Stomach (tissue), 4 donors: ENCODE data around the gene ZC3HAV1.

Experiments
- CTCF ChIP-seq, 7 experiments: fragments of 450-650 bp in 4 of 7; fragments of 200-600 bp in 3 of 7; sonication (generic) in 3 of 7; IDR thresholded peaks; one replicate each; pipeline ENCODE4 v1.5.1; 2016 to 2019; ENCODE audit warnings: antibody characterized with exemption in 7 of 7, control low read depth in 2 of 7, mild to moderate bottlenecking in 1 of 7
- POLR2A ChIP-seq, 4 donors: fragments of 450-650 bp; IDR thresholded peaks; one replicate each; pipeline ENCODE4 v1.6.1; 2016; ENCODE audit warnings: antibody characterized with exemption in 4 of 4, control low read depth in 2 of 4, mild to moderate bottlenecking in 1 of 4, moderate library complexity in 1 of 4

GRCh38 chr7:139109983-139110411 is 477 bp upstream of the ZC3HAV1 start:
- TF ChIP-seq POLR2A (IDR thresholded peaks at IDR 0.05) (no peak), CTCF (IDR thresholded peaks at IDR 0.05) (no peak)
